GM19467 (cell line): ENCODE measurements around the gene AGXT2.
"Not testable (repeated sequence)": the region's sequence is repeated elsewhere in the genome, so short reads cannot be mapped to it uniquely, and the experiment has no call there.

ENCODE experiments used
- ATAC-seq: cut with Tn5 transposase; IDR thresholded peaks from one replicate; pipeline ENCODE4 v1.9.1; 2021; ENCODE audit warnings: mild to moderate bottlenecking, moderate library complexity; ENCODE audit not compliant: unreplicated experiment

AGXT2 gene

GRCh38 chr5:35056686-35057085 lies 8.9 kb upstream of the AGXT2 start:
- no peak for ATAC-seq

GRCh38 chr5:35052838-35053237 lies 5.1 kb upstream of the AGXT2 start:
- no peak for ATAC-seq

DNA sequence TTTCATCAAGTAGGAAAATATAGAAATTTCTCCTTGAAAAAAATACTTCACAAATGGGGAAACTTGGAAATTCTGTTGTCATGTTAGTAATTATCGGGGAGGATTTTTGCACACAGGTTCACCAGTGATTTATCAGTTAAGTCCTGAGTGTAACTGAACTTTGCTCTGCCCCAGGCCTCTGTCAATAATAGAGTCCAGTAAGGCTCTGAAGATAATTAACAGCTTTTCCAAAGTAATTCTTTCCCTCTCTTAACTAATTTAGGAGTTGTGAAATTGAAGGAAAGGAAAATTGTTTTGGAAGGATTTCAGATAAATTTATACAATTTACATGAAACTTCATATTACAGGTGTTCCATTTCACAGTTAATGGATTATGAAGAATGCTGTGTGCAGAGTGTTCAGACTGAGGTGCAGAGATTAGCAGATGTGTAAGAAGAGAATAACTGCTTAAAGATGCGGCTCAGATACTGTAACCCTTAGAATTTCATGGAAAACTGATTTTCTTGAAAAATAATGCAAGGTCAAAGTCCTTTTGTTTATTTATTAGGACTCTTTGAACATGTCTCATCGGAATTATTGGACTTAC lies 2.9 kb upstream of the AGXT2 start:
- ATAC-seq, result no peak

- no peak for ATAC-seq
Measured at GRCh38 chr5:35048910-35049309, 1.2 kb upstream of the AGXT2 start.

DNA sequence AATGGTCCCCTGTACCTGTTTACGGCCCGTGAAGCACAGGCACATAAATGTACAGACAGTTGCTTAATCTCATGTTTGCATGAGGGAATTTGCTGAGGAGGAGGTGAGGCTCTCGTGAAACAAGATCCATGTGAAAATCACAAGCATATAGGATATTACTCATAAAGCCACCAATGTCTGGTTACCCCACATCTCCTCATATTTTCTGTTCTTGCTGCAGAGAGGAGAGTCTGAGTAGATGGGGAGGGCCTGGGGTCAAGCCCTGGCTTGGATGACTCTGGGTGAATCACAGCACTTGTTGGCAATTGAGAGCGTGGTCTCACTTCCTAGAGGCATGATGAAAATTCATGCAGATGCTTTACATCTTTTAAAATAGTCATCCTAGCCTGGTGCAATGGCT lies 975 bp downstream of the AGXT2 start:
- ATAC-seq, result no peak

- no peak for ATAC-seq
Measured at GRCh38 chr5:35045280-35045679, 2.5 kb downstream of the AGXT2 start.

- no peak for ATAC-seq
Measured at GRCh38 chr5:35044649-35045048, 3.1 kb downstream of the AGXT2 start.

DNA sequence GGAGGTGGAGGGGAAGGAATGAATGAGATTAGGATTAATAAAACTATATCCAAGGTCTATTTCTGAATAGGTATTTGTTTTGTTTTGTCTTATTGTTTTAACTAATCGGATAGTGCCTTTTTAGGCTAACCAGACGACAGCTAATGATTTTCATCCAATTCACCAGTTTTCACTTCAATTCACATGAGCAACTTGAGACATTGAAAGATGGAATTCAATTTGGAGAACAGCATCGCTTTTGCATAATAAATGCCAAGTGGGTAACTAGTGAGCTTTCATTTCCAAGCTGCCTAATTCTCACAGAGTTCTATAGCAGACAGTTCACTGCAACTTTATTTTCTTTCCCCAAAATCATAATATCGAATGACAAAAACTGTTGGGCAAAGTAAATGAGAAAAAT lies 5.0 kb downstream of the AGXT2 start:
- no peak for ATAC-seq

GRCh38 chr5:35041261-35041660 lies 6.5 kb downstream of the AGXT2 start:
- no peak for ATAC-seq

DNA sequence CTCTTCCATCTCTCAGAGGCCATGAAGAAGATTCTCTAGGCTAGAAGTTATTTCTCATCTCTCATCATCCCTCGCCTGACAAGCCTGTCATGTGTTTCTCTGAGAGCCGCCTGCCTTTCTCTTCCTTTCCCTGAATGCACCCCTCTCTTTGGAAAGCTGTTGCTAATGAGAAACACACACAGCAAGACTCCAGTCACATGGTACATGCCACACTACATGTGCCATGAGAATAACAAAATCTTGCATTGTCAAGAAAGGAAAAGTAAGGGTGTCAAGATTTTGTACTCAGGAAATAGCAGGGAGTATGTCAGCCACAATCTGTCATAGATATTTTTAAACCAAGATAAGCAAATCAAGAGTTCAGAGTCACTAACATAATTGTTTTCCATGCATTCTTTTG lies 8.9 kb downstream of the AGXT2 start:
- no peak for ATAC-seq

DNA sequence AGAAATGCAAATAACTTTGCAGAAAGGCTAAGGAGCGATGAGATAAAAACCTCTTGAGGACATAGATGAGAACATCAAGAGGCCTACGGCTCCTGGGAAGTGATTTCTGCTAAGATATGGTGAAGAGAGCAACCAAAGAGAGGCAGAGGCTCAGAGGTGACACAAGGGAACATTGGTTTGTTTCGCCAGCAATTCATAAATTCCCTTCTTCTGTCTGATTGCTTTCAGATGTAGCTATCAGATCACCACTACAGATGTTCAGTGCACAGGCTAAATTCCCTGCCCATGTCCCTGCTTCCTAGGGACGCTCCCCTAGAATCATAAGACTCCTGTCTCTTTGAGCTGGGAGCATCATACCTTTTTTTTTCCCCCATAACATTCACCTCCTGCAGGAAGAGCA lies 11.2 kb downstream of the AGXT2 start:
- no peak for ATAC-seq

GRCh38 chr5:35035929-35036328 lies 11.8 kb downstream of the AGXT2 start:
- ATAC-seq, result not testable (repeated sequence)

DNA sequence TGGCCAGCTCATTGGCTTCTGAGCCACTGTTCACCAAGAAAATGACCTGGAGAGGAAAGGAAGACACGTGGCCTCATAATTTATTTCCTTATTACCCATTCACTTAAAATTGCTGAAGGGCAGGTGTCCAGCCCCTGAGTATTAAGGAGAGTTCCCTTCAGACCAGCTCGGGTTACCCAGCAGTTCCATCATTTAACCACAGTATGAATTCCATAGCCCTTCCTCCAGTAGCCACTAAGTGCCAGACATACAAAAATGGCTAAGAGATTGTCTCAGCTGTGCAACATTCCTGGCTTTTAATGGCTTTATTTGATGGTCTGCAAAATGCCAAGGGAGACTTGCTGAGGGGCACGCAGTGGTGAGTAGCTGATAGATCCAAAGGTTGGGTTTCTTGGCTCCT lies 12.5 kb downstream of the AGXT2 start:
- ATAC-seq, result no peak

DNA sequence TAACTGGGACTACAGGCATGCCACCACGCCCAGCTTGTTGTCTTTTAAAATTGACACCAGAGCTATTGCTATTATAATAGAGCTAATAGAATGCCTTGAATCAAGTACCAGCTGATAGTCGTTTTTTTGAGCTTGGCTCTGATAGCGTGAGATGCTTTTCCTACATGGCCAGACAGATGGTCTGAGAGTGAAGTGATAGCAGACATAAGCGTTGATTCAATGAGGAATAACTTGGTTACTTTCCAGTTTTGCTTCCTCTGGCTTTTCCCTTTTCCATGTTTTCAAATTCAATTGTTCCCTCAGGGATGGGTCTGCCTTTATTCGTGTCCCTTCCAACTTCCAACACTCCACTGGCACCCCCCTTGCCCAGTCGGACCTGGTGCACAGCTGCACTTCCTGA lies 15.4 kb downstream of the AGXT2 start:
- no peak for ATAC-seq

GRCh38 chr5:35031276-35031675 lies 16.5 kb downstream of the AGXT2 start:
- ATAC-seq, result no peak

DNA sequence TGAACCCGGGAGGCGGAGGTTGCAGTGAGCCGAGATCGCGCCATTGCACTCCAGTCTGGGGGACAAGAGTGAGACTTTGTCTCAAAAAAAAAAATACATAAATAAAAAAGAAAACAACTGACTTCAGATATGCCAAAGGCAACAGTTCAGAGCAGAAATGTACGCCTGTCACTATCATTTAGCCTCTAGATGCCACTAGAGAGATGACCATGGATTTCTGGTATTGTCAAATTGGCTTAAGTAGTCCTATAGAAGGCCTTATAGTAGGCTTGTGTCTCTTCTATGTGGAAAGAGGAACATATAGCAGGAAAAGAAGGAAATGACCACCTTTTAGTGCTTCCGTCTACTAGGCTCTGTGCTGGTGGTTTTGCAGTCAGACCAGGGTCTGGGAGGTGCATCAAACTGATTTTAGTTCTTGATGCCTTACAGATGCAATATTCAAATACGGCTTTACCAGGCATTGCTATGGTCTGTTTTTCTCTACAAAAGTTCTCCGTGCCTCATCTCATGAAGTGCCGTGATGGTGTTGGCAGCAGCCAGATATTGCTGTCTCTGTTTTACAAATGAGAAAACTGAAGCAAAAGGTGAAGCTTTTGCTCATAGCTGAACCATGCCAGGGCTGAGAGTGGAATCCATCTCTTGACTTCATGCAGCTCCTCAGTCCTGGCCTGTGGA lies 17.2 kb downstream of the AGXT2 start:
- ATAC-seq, result no peak

DNA sequence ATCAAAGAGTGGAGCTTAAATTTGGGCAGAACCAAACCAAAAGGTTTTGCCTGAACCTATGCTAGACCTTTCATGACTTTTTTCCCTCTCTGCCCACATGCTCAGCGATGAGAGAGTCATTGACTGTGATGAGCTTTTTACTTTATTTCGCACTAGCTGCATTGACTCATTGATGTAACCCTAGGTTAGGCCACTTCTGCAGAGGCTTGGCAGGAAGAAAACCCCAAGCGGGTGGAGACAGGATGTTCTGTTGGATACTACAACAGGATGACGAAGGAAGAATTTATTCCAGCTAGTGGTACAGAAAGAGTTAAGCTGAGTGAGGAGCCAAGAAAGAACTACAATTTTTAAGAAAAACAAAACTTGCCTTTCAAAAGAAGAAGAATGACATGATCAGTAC lies 18.4 kb downstream of the AGXT2 start:
- ATAC-seq, result no peak

- ATAC-seq, result no peak
Measured at GRCh38 chr5:35026941-35027340, 20.8 kb downstream of the AGXT2 start.

DNA sequence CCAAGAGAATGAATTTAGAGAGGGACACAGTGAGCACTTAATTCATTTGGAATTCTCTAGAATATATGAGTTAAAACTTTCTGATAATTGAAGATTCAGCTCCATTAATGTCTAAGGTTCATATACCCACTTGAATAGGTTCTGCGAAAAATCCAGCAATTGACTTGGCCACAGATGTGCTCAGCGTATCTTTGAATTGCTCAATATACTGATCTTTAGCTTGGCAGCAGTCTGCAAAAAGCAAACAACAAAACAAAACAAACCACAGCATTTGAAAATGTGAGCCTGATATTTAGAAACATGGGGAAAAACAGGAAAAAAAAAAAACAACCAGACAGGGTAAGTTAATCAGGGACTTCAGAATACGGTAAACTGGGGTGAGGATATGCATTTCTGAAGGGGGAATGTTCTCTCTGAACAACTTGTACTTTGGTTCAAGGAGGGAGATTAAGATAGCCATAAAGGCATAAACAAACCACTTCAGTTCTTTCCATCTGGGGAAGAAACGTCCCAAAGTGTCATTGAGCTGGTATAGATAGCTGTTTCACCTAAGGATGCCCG lies 21.4 kb downstream of the AGXT2 start:
- ATAC-seq, result no peak

GRCh38 chr5:35024911-35025510 lies 22.7 kb downstream of the AGXT2 start:
- no peak for ATAC-seq

- ATAC-seq, result no peak
Measured at GRCh38 chr5:35023391-35024178, 24.2 kb downstream of the AGXT2 start.
